ENCODE data around the gene DAB2IP.
"Not testable (repeated sequence)": the region's sequence is repeated elsewhere in the genome, so short reads cannot be mapped to it uniquely, and the experiment has no call there.

DAB2IP gene

GRCh38 chr9:121651295-121652020 is at the start of gene DAB2IP:
DAB2IP (plus strand) TSS chr9:121651634; CDS start chr9:121651776, 142 bp downstream.
- DNase-seq (ENCODE audit: low read depth), result no peak

GRCh38 chr9:121603028-121603427 is 48.4 kb upstream of the DAB2IP start:
- no peak for DNase-seq (ENCODE audit: low read depth)

- no peak for DNase-seq (ENCODE audit: low read depth)
Measured at GRCh38 chr9:121604242-121604641, 47.2 kb upstream of the DAB2IP start.

- no peak for DNase-seq (ENCODE audit: low read depth)
Measured at GRCh38 chr9:121604654-121605053, 46.8 kb upstream of the DAB2IP start.

GRCh38 chr9:121607434-121608167 is 43.8 kb upstream of the DAB2IP start:
- no peak for DNase-seq (ENCODE audit: low read depth)

GRCh38 chr9:121608168-121608853 is 43.1 kb upstream of the DAB2IP start:
- no peak for DNase-seq (ENCODE audit: low read depth)

- no peak for DNase-seq (ENCODE audit: low read depth)
Measured at GRCh38 chr9:121609822-121610637, 41.4 kb upstream of the DAB2IP start.

- no peak for DNase-seq (ENCODE audit: low read depth)
Measured at GRCh38 chr9:121610638-121610953, 40.8 kb upstream of the DAB2IP start.

- DNase-seq (ENCODE audit: low read depth), result no peak
Measured at GRCh38 chr9:121612511-121612998, 38.9 kb upstream of the DAB2IP start.

GRCh38 chr9:121613009-121613752 is 38.3 kb upstream of the DAB2IP start:
- no peak for DNase-seq (ENCODE audit: low read depth)

- DNase-seq (ENCODE audit: low read depth), result no peak
Measured at GRCh38 chr9:121616123-121616755, 35.2 kb upstream of the DAB2IP start.

GRCh38 chr9:121618504-121618903 is 32.9 kb upstream of the DAB2IP start:
- DNase-seq (ENCODE audit: low read depth), result no peak

GRCh38 chr9:121618910-121619309 is 32.5 kb upstream of the DAB2IP start:
- DNase-seq (ENCODE audit: low read depth), result not testable (repeated sequence)

- no peak for DNase-seq (ENCODE audit: low read depth)
Measured at GRCh38 chr9:121619545-121620324, 31.7 kb upstream of the DAB2IP start.

GRCh38 chr9:121620325-121620673 is 31.1 kb upstream of the DAB2IP start:
- no peak for DNase-seq (ENCODE audit: low read depth)

- no peak for DNase-seq (ENCODE audit: low read depth)
Measured at GRCh38 chr9:121620777-121621449, 30.5 kb upstream of the DAB2IP start.

GRCh38 chr9:121622387-121623203 is 28.8 kb upstream of the DAB2IP start:
- no peak for DNase-seq (ENCODE audit: low read depth)

- DNase-seq (ENCODE audit: low read depth), result not testable (repeated sequence)
Measured at GRCh38 chr9:121623430-121623829, 28.0 kb upstream of the DAB2IP start.

GRCh38 chr9:121625590-121625989 is 25.8 kb upstream of the DAB2IP start:
- DNase-seq (ENCODE audit: low read depth), result no peak

Measured in HS-27A (cell line).